ENCODE measurements around the gene SMG6. TPM values are rescaled to one million over a fixed set of nuclear protein-coding genes. Genes with fewer than 3 reads are reported as not detected.

The SMG6 gene
- total RNA-seq, 1 experiment from 2014 or later: 36.1 TPM

- H3K4me3 ChIP-seq (ENCODE audit: low read depth, low read length, poor library complexity, severe bottlenecking): no peak overlapping the region
- H3K4me1 ChIP-seq (ENCODE audit: insufficient read depth, low read length, poor library complexity, severe bottlenecking): peaks cover 28% of the 10 kb centered on the region
- intact Hi-C loops (cut with micrococcal nuclease; ENCODE audit: unreplicated experiment): no loop called here
- peaks cover 3% of the 10 kb centered on the region for H3K36me3 ChIP-seq (ENCODE audit: insufficient read depth, low read length, poor library complexity, severe bottlenecking)
- ChIA-PET POLR2A (ENCODE audit: low non-redundant PET) (no interaction called here), CTCF (no interaction called here)
- no peak overlapping the region for H3K27ac ChIP-seq (ENCODE audit: low read depth, low read length, poor library complexity, severe bottlenecking)
- TF ChIP-seq, protein P1, sequence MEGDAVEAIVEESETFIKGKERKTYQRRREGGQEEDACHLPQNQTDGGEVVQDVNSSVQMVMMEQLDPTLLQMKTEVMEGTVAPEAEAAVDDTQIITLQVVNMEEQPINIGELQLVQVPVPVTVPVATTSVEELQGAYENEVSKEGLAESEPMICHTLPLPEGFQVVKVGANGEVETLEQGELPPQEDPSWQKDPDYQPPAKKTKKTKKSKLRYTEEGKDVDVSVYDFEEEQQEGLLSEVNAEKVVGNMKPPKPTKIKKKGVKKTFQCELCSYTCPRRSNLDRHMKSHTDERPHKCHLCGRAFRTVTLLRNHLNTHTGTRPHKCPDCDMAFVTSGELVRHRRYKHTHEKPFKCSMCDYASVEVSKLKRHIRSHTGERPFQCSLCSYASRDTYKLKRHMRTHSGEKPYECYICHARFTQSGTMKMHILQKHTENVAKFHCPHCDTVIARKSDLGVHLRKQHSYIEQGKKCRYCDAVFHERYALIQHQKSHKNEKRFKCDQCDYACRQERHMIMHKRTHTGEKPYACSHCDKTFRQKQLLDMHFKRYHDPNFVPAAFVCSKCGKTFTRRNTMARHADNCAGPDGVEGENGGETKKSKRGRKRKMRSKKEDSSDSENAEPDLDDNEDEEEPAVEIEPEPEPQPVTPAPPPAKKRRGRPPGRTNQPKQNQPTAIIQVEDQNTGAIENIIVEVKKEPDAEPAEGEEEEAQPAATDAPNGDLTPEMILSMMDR (conservative IDR thresholded peaks at IDR 0.05; ENCODE audit: low read depth, low read length): no peak
- no peak for TF ChIP-seq EZH2 (IDR thresholded peaks at IDR 0.05; ENCODE audit: borderline replicate concordance, low read depth, low read length, poor library complexity, severe bottlenecking)
- no peaks in the 10 kb centered on the region for H3K27me3 ChIP-seq (replicated peaks; ENCODE audit: insufficient read depth, low read depth, low read length, poor library complexity)
- H3K9me3 ChIP-seq (ENCODE audit: low read depth, low read length, poor library complexity, severe bottlenecking): no peaks in the 10 kb centered on the region
- DNase-seq (ENCODE audit: low spot score): no peak
- no TSS peak for BruUV-seq (replicated peaks)
Measured at GRCh38 chr17:2191227-2191626, 112.4 kb downstream of the SMG6 start.

GRCh38 chr17:2190014-2190413 lies 113.6 kb downstream of the SMG6 start:
- ChIA-PET CTCF (no interaction called here), POLR2A (ENCODE audit: low non-redundant PET) (no interaction called here)
- H3K27me3 ChIP-seq (replicated peaks; ENCODE audit: insufficient read depth, low read depth, low read length, poor library complexity): no peaks in the 10 kb centered on the region
- no peak for TF ChIP-seq EZH2 (IDR thresholded peaks at IDR 0.05; ENCODE audit: borderline replicate concordance, low read depth, low read length, poor library complexity, severe bottlenecking)
- TF ChIP-seq, protein P1 (conservative IDR thresholded peaks at IDR 0.05; ENCODE audit: low read depth, low read length): no peak
- H3K9me3 ChIP-seq (ENCODE audit: low read depth, low read length, poor library complexity, severe bottlenecking): no peaks in the 10 kb centered on the region
- BruUV-seq (replicated peaks): no TSS peak
- no peak for DNase-seq (ENCODE audit: low spot score)
- intact Hi-C loops (cut with micrococcal nuclease; ENCODE audit: unreplicated experiment): no loop called here
- H3K36me3 ChIP-seq (ENCODE audit: insufficient read depth, low read length, poor library complexity, severe bottlenecking): peaks cover 3% of the 10 kb centered on the region
- H3K27ac ChIP-seq (ENCODE audit: low read depth, low read length, poor library complexity, severe bottlenecking): no peak overlapping the region
- no peak overlapping the region for H3K4me3 ChIP-seq (ENCODE audit: low read depth, low read length, poor library complexity, severe bottlenecking)
- H3K4me1 ChIP-seq (ENCODE audit: insufficient read depth, low read length, poor library complexity, severe bottlenecking): peaks cover 21% of the 10 kb centered on the region

DNA sequence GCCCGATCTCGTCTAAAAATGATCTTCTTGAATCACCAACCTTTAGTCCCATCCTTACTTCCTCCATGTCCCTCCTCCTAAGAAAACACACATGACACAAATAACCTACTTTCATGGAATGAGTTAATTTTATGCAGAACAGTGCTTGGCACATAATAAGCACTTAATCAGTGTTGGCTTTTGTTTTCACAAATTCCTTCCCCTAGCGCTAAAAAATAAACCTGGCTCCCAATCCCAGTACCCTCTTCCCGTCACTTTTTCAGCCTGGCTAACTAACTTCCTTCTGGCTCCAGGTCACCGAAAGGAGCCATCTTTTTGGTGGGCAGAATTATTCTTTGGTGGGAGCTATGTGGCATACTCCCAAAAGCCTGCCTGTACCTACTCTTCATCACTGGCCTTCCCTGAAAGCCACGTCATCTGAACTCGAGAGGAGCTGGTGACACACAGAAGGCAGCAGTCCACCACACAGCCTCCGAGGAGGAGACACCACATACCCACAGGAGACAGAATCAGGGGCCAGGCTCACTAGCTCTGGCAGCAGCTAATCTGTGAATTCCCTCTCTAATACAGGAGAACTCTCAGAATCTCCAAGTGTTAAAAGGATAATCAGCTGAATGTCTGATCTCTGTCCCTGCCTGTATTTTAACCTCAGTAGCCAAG lies 114.5 kb downstream of the SMG6 start:
- peaks cover 2% of the 10 kb centered on the region for H3K36me3 ChIP-seq (ENCODE audit: insufficient read depth, low read length, poor library complexity, severe bottlenecking)
- H3K9me3 ChIP-seq (ENCODE audit: low read depth, low read length, poor library complexity, severe bottlenecking): no peaks in the 10 kb centered on the region
- H3K4me3 ChIP-seq (ENCODE audit: low read depth, low read length, poor library complexity, severe bottlenecking): no peak overlapping the region
- intact Hi-C loops (cut with micrococcal nuclease; ENCODE audit: unreplicated experiment): no loop called here
- peaks cover 17% of the 10 kb centered on the region for H3K4me1 ChIP-seq (ENCODE audit: insufficient read depth, low read length, poor library complexity, severe bottlenecking)
- H3K27ac ChIP-seq (ENCODE audit: low read depth, low read length, poor library complexity, severe bottlenecking): peak overlapping the region; percentile 15
- DNase-seq (ENCODE audit: low spot score): no peak
- no peaks in the 10 kb centered on the region for H3K27me3 ChIP-seq (replicated peaks; ENCODE audit: insufficient read depth, low read depth, low read length, poor library complexity)
- POLR2A ChIA-PET (ENCODE audit: low non-redundant PET): interaction anchor here (0.6 kb wide), 1 partner anchor 14 kb away, joined by 3 read pairs; no protein-coding TSS in a partner anchor
- no TSS peak for BruUV-seq (replicated peaks)
- CTCF ChIA-PET: no interaction called here
- no peak for TF ChIP-seq EZH2 (IDR thresholded peaks at IDR 0.05; ENCODE audit: borderline replicate concordance, low read depth, low read length, poor library complexity, severe bottlenecking)
- TF ChIP-seq, protein P1 (conservative IDR thresholded peaks at IDR 0.05; ENCODE audit: low read depth, low read length): no peak
